ENCODE results near the gene RAPGEF2. TPM values are rescaled to one million over a fixed set of nuclear protein-coding genes. Genes with fewer than 3 reads are reported as not detected.

The RAPGEF2 gene
- total and polyA plus RNA-seq, 8 donors: 4.3 to 27.5 (median 13.9) TPM

DNA sequence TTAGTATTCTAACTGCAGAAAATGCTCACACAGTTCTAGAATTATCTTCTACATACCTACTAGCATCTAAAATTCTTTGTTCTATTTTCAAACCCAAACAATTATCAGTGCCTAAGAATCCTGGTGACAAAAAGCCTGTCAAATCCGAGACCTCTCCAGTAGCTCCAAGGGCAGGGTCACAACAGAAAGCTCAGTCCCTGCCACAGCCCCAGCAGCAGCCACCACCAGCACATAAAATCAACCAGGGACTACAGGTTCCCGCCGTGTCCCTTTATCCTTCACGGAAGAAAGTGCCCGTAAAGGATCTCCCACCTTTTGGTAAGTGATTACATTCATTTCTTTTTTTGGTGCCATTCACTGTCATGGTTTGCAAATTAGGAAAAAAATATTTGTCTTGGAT, 243.8 kb downstream of the RAPGEF2 start:
- TF ChIP-seq, protein P1, sequence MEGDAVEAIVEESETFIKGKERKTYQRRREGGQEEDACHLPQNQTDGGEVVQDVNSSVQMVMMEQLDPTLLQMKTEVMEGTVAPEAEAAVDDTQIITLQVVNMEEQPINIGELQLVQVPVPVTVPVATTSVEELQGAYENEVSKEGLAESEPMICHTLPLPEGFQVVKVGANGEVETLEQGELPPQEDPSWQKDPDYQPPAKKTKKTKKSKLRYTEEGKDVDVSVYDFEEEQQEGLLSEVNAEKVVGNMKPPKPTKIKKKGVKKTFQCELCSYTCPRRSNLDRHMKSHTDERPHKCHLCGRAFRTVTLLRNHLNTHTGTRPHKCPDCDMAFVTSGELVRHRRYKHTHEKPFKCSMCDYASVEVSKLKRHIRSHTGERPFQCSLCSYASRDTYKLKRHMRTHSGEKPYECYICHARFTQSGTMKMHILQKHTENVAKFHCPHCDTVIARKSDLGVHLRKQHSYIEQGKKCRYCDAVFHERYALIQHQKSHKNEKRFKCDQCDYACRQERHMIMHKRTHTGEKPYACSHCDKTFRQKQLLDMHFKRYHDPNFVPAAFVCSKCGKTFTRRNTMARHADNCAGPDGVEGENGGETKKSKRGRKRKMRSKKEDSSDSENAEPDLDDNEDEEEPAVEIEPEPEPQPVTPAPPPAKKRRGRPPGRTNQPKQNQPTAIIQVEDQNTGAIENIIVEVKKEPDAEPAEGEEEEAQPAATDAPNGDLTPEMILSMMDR (IDR thresholded peaks at IDR 0.05): no peak
- Histone ChIP-seq H3K27me3 (no peaks in the 10 kb centered on the region), H3K4me1 (no peaks in the 10 kb centered on the region), H3K9me3 (no peaks in the 10 kb centered on the region), H3K27ac (no peak overlapping the region), H3K36me3 (peaks cover 8 to 28% (median 10%) of the 10 kb centered on the region in 3 donors), H3K4me3 (no peak overlapping the region)
- DNase-seq (no peak), FAIRE-seq (no peak), ATAC-seq (no peak)
- 95 to 98% methylated on average over 5 of the region's 5 CpGs for WGBS, 2 donors
- intact Hi-C loops (cut with DNase I): no loop called here

DNA sequence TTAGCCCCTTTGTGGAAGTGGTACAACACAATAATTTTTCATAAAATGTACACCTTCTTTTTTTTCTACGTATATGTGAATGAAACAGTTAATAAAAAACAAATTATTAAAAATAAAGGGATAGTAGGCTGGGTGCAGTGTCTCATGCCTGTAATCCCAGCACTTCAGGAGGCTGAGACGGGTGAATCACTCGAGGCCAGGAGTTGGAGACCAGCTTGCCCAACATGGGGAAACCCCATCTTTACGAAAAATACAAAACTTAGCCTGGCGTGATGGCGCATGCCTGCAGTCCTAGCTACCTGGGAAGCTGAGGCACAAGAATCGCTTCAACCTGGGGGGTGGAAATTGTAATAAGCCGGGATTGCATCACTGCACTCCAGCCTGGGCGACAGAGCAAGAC, 244.9 kb downstream of the RAPGEF2 start:
- H3K4me3 ChIP-seq: no peak overlapping the region
- DNase-seq: no peak
- no peaks in the 10 kb centered on the region for H3K4me1 ChIP-seq
- WGBS, 2 donors: 91 to 96% methylated on average over 9 of the region's 9 CpGs
- H3K9me3 ChIP-seq: no peaks in the 10 kb centered on the region
- peaks cover 7 to 30% (median 10%) of the 10 kb centered on the region in 3 donors for H3K36me3 ChIP-seq
- H3K27me3 ChIP-seq: no peaks in the 10 kb centered on the region
- intact Hi-C loops (cut with DNase I): no loop called here
- TF ChIP-seq, protein P1 (IDR thresholded peaks at IDR 0.05): no peak
- H3K27ac ChIP-seq: no peak overlapping the region
- no peak for FAIRE-seq
- ATAC-seq: no peak

DNA sequence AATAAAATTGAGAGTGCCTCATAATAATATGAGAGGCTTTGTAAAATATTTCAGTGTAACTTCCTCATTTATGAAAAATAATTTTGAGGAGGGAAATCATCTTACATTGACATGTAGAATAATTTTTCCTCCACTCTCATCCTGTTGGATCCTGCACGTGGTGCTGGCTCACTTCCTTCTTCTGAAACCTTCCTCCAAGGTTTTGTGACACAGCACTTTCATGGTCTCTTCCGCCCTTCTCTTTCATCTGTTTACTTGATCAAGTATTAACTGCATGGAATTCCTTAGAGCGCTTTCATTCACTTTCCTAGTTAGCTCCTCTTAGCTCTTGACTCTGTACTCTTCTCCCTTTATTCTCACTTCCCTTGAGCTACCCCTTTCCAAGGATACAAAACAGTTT, 246.5 kb downstream of the RAPGEF2 start:
- H3K36me3 ChIP-seq: peaks cover 8 to 28% (median 8%) of the 10 kb centered on the region in 3 donors
- H3K27ac ChIP-seq: no peak overlapping the region
- intact Hi-C loops (cut with DNase I): no loop called here
- ATAC-seq (no peak), FAIRE-seq (no peak), DNase-seq (no peak)
- H3K4me3 ChIP-seq: no peak overlapping the region
- WGBS, 2 donors: 90 to 97% methylated on average over 3 of the region's 3 CpGs
- H3K9me3 ChIP-seq: no peaks in the 10 kb centered on the region
- no peaks in the 10 kb centered on the region for H3K4me1 ChIP-seq
- no peaks in the 10 kb centered on the region for H3K27me3 ChIP-seq
- TF ChIP-seq, protein P1 (IDR thresholded peaks at IDR 0.05): no peak

DNA sequence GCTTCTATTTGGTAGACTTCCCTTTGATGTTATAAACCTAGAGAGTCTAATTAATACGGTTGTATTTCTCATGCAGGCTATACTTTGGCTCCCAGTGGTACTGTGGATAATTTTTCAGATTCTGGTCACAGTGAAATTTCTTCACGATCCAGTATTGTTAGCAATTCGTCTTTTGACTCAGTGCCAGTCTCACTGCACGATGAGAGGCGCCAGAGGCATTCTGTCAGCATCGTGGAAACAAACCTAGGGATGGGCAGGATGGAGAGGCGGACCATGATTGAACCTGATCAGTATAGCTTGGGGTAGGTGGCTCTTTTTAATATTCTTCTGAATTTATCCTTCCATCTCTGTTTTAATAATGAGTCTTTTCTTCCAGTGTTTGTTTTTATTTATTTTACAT, 249.7 kb downstream of the RAPGEF2 start:
- Histone ChIP-seq H3K4me1 (no peaks in the 10 kb centered on the region), H3K9me3 (no peaks in the 10 kb centered on the region), H3K36me3 (peaks cover 6 to 38% (median 13%) of the 10 kb centered on the region in 3 donors), H3K27ac (no peak overlapping the region), H3K27me3 (no peaks in the 10 kb centered on the region), H3K4me3 (no peak overlapping the region)
- intact Hi-C loops (cut with DNase I): no loop called here
- 90% methylated on average over 7 of the region's 7 CpGs for WGBS, 2 donors
- FAIRE-seq (no peak), ATAC-seq (no peak), DNase-seq (no peak)
- TF ChIP-seq, protein P1 (IDR thresholded peaks at IDR 0.05): no peak

DNA sequence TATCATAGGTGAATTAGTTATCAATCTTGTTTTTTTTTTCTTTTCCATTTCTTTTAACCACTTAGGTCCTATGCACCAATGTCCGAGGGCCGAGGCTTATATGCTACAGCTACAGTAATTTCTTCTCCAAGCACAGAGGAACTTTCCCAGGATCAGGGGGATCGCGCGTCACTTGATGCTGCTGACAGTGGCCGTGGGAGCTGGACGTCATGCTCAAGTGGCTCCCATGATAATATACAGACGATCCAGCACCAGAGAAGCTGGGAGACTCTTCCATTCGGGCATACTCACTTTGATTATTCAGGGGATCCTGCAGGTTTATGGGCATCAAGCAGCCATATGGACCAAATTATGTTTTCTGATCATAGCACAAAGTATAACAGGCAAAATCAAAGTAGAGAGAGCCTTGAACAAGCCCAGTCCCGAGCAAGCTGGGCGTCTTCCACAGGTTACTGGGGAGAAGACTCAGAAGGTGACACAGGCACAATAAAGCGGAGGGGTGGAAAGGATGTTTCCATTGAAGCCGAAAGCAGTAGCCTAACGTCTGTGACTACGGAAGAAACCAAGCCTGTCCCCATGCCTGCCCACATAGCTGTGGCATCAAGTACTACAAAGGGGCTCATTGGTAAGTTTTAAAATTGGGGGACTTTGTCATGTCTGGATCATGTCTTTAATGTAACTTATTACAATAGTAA, 250.7 kb downstream of the RAPGEF2 start:
- peaks cover 6 to 44% (median 13%) of the 10 kb centered on the region in 3 donors for H3K36me3 ChIP-seq
- intact Hi-C loops (cut with DNase I): no loop called here
- H3K27ac ChIP-seq: no peak overlapping the region
- H3K9me3 ChIP-seq: no peaks in the 10 kb centered on the region
- H3K4me1 ChIP-seq: no peaks in the 10 kb centered on the region
- no peak for FAIRE-seq
- no peaks in the 10 kb centered on the region for H3K27me3 ChIP-seq
- TF ChIP-seq, protein P1 (IDR thresholded peaks at IDR 0.05): no peak
- no peak overlapping the region for H3K4me3 ChIP-seq
- WGBS, 2 donors: 96 to 99% methylated on average over 15 of the region's 15 CpGs
- DNase-seq: no peak
- ATAC-seq: no peak
